Activated naive CD8-positive, alpha-beta T cell treated with anti-CD3 and anti-CD28 coated beads, Interleukin-2, amount 50 U/mL, for 16 hours (primary cell): ENCODE results near the gene B3GNT7.
"Not testable (repeated sequence)": the region's sequence is repeated elsewhere in the genome, so short reads cannot be mapped to it uniquely, and the experiment has no call there.

Source experiments
- DNase-seq: peaks from one replicate; pipeline ENCODE4 v3.0.0-alpha.2; 2020; ENCODE audit warnings: low read depth, low spot score

Gene B3GNT7

DNA sequence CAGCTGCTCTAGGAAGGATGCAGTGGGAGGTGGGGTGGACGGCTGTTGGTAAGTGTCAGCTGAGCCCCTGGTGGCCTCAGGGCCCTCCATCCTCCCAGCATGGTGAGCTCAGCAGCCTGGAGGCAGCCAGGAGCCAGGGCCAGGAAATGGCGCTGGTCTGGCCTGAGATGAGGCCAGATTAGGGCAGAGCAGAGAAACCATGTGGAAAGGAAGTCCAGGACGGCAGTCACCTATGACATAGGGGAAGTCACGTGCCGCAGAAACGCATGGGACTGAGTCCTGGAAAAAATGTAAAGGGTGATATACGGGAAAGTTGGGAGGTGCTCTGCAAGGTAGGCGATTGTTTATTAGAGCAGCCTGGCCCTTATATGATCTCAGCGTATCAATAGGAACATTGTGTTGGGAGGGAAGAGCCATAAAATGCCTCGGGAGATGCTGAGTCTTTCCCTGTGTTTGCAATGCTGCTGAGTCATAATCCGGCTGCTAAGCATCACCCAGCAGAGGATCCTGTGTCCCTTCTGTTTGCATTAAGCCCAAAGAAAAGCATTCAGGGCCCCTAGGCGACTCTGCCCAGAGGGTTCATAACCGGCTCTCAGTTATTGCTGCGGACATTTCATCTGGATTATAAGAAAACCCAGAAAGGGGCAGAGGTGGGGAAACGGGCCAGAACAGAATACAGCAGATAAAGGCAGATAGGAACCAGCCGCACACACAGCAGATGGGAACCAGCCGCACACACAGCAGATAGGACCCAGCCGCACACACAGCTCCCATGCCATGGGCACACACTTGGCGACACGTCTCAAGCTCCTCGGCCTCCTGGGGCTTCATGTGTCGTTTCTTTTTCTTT is 30.3 kb upstream of the B3GNT7 start:
- DNase-seq, result no peak

GRCh38 chr2:231367178-231367577 is 28.3 kb upstream of the B3GNT7 start:
- no peak for DNase-seq

DNA sequence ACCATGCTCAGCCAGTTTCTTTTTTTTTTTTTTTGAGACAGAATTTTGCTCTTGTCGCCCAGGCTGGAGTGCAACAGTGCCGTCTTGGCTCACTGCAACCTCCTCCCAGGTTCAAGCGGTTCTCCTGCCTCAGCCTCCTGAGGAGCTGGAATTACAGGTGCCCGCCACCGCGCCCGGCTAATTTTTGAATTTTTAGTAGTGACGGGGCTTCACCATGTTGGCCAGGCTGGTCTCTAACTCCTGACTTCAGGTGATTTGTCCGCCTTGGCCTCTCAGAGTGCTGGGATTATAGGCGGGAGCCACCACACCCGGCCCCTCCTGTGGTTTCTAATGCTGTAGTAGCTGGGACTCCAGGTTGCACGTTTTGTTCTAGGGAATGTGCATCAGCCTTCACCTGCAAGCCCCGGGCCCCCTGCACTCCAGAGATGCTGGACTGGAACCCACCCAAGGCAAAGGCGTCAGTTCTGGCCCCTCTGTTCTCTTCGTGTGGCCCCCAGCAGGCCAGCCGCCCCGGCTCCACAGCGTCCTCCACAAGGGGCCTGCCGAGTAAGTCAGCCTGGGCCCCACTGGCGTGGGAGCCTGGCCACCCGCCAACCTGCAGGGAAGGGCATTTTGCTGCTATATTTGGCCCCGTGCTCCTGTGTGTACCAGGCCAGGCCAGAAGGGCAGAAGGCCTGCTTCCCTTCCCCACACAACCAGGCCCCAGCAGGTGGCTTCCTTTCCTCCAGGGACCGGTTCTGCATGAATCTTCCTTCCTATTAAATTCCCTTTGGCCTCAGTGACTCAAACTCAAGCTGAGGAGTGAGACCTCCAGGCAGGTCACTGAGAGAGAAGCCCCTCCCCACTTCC is 25.7 kb upstream of the B3GNT7 start:
- DNase-seq, result no peak

GRCh38 chr2:231370429-231370748 is 25.1 kb upstream of the B3GNT7 start:
- no peak for DNase-seq

DNA sequence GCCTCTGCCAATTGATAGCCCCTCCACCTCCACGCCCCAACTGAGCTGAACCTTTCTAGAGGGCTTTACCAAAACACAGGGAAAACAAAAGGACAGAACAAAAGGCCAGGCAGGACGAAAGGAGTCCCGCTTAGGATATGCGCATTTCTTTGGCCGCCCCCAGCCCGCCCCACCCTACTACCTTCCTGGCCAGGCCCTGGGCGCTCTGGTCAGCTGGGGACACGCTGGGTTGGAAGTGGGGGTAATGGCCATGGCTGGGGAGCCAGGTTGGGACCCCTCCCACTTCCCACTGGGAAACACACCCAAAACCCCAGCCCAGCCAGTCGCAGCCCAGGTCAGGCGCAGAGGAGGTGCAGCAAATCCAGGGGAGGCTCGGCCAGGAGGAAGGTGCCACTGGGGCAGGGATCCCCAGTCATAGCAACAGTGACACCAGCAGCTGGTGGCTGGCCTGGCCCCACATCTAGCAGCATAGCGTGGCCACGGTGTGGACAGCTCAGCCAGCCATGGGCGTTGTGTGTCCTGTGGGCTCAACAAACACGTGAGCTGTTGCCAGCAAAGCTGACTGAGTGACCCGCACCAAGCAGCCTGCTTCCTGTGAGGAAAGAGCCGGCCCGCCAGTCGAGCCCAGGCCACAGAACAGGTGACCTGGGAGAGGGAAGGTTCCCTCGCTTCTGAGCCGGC is 24.6 kb upstream of the B3GNT7 start:
- DNase-seq, result no peak

GRCh38 chr2:231371430-231372054 is 24.0 kb upstream of the B3GNT7 start:
- DNase-seq, result no peak

- no peak for DNase-seq
Measured at GRCh38 chr2:231372326-231372725, 23.2 kb upstream of the B3GNT7 start.

GRCh38 chr2:231373184-231373583 is 22.3 kb upstream of the B3GNT7 start:
- DNase-seq, result no peak

- DNase-seq, result no peak
Measured at GRCh38 chr2:231373786-231374349, 21.6 kb upstream of the B3GNT7 start.

GRCh38 chr2:231374771-231375170 is 20.7 kb upstream of the B3GNT7 start:
- DNase-seq, result no peak

DNA sequence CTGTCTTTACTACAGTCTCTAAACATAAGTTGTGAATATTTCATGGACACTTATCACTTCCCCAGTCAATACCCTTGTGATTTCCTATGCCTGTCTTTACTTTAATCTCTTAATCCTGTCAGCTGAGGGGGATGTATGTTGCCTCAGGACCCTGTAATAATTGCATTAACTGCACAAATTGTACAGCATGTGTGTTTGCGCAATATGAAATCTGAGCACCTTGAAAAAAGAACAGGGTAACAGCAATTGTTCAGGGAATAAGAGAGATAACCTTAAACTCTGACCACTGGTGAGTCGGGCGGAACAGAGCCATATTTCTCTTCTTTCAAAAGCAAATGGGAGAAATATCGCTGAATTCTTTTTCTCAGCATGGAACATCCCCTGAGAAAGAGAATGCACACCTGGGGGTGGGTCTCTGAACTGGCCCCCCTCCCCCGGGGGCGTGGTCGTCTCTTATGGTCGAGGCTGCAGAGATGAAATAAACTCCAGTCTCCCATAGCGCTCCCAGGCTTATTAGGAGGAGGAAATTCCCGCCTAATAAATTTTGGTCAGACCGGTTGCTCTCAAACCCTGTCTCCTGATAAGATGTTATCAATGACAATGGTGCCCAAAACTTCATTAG is 19.4 kb upstream of the B3GNT7 start:
- DNase-seq, result not testable (repeated sequence)

GRCh38 chr2:231376857-231377256 is 18.7 kb upstream of the B3GNT7 start:
- DNase-seq, result no peak

DNA sequence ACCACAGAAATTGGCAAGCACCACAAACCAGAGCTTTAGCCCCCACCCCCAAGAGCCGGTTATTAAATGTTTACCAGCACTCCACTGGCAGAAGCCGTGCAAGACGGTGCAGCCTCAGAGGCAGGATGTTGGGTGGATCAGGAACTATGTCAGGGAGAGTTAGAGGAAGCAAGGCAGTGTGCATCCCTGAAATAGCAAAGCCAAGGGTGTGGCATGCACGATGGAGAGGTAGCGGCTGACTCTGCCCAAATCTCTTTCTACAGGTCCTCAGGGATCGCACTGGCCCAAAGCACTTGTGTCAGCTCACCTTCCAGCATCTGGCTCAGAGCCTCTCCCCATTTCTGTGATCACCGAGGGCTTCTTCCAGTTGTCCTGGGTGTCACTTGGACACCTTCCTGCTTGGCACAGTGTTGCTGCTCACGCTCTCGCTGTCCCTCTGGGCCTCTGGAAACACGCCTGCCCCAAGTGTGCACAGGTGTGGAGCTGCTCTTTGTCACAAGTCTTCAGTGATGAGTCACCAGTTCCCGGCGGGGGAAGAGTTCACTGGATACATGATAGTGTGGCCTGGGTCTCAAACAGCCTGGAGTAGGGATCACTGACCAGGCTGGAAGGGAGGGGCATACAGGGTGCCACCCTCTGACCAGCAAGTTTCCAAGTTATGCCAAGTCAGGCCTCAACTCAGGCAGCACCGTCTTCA is 17.3 kb upstream of the B3GNT7 start:
- DNase-seq, result no peak

DNA sequence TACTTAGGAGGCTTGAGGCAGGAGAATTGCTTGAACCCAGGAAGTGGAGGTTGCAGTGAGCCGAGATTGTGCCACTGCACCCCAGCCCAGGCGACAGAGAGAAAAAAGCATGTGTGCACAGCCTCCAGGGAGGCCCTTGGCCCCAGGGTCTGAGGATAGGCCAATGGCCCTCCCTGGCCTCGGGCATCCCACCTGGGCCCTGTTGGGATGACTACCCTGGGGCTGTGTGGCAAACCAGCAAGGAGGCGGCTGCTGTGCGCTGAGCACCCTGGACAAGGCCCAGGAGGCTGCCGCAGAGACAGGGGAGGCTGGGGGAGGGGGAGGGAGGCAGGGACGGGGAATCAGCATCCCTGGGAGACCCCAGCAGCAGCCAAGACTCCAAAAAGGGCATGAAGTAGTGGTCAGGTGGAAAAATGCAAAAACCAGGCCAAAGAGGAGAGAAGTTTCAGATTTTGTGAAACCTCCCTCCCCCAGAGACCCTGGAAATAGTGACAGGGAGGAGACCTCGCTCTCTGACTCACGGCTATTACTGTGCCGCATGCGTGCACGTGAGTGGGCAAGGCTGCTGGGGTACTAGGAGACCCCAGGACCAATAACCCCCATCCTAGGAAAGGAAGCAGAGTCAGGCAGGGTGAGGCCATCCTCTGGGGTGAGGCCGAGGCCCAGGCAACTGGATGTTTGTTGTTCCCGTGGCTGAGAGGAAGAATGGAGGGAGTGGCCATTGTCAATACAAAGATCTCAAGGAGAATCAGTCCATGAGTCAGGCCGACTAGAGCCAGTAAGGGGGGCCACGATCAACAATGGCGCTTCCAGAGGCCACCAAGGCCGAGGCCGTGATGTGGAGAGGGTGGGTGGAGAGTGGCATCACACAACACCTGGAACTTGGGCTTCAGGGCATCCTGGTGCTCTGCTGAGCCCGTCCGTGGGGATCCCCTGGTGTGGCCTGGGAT is 16.0 kb upstream of the B3GNT7 start:
- no peak for DNase-seq

DNA sequence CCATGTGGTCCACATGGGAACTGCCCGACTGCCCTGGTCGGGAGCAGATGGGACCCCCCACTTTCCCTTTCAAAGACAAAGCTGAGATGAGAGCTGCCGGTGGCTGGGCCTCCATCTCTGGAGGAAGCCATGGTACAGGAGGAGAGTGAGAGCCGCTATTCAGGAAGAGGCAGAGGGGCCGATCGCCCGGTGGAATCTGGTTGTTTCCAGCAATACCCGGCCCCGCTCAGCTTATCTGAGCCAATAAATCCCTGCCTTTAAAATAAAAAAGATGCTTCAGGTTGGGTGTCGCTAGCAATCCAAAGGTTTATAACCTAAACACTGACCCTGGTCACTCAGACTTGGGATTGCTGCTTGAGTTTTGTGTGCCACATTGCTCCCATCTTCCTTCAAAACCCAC is 15.2 kb upstream of the B3GNT7 start:
- no peak for DNase-seq

- no peak for DNase-seq
Measured at GRCh38 chr2:231380991-231381847, 14.3 kb upstream of the B3GNT7 start.

GRCh38 chr2:231382116-231382515 is 13.4 kb upstream of the B3GNT7 start:
- DNase-seq, result no peak

DNA sequence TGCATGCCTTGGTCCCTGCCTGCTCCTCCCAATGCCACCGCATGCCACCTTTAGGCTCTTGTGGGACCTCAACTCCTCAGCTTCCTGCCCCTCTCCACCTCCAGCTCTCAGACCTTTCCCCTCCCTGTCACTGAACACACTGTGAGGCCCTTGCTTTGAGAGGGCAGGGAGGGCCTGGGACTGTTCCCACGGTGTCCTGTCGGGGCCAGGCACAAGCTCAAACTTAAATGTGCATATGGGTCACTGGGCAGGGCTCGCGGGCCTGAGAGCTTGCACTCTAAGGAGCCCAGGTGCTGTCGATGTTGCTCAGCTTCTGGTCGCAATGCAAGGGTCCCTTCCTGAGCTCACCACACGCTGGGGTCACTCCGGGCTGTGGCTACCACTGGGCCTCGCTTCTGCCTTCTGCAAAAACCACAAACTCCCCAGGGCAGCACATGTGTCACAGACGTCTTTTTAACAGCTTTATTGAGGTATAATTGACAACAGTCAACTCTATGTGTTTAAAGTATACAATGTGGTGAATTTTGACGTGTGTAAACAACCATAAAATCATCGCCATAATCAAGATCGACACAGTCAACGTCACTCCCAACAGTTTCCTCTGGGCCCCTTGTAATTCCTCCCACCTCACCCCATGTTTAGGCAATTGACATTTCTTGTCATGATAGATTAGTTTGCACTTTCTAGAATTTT is 11.9 kb upstream of the B3GNT7 start:
- no peak for DNase-seq
